IPS-NIHi7 (cell line): Measurements from ENCODE around the gene MYO1C.
"Not testable (repeated sequence)": the region's sequence is repeated elsewhere in the genome, so short reads cannot be mapped to it uniquely, and the experiment has no call there.

Experiments used
- DNase-seq: peaks from one replicate; pipeline ENCODE4 v3.0.0; 2012; ENCODE audit warnings: mixed read lengths; ENCODE audit errors: extremely low spot score

The MYO1C gene

DNA sequence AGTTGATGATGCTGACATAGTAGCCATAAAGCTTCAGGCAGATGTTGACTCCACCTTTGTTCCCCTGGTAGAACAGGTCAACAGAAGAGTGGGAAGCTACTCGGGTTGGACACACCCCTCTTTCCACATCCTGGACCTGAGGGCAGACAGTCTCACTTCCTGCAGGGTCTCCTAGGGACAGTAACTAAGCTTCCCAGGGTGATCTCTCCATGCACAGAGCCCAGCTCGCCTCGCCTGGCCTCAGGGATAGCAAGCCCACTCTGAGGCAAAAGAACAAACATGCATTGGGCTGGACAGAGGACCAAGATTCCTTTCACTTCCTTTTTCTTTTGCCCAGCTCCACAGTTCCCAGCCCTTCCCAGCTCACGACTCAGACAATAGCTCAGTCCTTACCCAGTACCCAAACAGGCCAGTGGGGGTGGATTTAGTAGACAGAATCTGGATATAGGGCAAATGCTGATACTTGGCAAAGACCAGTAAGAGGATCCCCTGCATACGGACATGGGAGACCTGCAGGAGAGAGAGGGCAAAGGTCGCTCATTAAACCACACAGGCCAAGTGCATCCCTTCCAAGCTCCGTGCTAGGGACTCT, 16.9 kb upstream of the MYO1C start:
- DNase-seq, result no peak

DNA sequence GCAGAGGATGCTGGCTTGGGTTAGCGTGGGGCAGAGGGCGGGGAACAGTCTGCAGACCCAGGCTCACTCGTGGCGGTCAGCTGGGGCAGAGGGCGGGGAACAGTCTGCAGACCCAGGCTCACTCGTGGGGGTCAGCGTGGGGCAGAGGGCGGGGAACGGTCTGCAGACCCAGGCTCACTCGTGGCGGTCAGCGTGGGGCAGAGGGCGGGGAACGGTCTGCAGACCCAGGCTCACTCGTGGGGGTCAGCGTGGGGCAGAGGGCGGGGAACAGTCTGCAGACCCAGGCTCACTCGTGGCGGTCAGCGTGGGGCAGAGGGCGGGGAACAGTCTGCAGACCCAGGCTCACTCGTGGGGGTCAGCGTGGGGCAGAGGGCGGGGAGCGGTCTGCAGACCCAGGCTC, 16.2 kb upstream of the MYO1C start:
- not testable (repeated sequence) for DNase-seq

DNA sequence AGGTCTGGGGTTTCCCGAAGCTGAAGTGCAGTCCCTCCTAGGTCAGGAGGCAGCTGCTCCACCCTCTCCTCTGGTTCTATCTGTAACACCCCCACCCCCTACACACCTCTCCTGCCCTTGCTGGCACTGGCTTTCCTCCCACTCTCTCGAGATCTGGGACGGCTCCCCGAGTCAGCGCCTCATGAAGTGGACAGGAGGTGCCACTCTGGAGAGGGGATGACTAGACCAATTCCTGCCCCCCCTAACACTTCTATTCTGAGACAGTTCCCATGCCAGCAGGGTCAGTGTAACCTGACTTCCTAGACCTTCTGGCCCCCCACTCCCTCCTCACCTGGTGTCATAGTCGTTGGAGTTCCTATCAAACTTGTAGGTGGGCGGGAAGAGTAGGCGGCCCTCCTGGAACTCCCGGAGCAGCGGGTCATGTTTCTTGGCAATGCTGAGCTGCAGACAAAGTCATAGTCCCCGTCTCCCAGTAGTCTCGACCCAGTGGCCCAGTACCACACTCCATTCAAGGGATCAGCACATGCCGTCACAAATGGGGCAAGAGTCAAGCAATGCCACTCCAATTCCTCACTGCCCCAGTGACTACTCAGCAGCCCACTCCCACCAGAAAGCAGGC, 14.3 kb upstream of the MYO1C start:
- no peak for DNase-seq

DNA sequence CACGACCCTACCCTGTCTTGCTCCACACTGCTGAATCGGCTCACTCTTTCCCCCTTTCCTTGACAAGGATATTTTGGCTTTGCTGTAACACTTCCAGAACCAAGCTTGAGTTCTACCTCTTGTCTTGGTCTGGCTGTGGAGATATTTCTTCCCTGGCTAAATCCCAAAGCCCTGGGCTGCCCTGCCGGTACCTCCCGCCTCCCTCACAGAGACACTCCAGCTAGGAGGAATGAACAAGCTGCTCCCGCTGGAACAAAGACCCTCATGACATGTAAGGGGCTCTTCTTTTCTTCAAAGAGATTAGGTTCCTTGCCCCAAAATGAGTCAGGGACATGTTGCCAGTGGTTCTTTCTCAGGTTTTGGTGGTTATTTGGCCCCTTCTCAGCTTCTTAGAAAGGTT, 13.1 kb upstream of the MYO1C start:
- no peak for DNase-seq

DNA sequence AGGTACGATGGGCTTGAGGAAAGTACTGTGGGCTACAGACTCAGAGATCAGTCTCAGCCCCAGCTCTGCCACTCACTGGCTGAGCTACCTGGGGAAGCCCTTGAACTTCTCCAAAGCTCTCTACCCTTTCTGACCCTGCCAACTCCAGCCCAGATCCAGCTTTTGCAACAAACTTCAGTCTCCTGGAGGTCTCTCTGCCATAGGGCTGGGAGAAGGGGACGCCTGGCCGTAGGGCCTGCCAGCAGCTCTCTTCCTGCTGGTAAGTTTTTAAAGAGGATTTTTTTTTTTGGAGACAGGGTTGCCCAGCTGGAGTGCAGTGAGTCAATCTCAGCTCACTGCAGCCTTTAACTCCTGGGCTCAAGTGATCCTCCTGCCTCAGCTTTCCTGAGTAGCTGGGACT, 12.4 kb upstream of the MYO1C start:
- no peak for DNase-seq

DNA sequence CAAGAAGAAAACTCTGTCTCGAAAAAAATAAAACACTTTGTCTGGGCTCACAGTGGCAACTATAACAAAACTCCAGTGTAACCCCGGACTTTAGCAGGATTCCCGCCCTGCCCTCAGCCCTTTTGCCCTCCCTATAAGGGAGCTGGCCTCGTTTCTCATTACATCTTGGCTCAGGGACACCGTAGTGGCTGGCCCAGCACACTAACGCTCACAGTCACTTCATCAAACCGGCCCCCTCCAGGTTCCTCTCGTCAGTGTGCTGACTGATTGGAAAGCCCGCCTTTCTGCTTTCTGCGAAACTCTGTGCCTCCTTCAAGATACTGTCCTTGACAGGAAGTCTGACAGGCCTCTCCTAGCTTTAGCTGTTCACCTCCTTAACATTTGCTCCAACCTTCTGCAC, 11.2 kb upstream of the MYO1C start:
- no peak for DNase-seq

DNA sequence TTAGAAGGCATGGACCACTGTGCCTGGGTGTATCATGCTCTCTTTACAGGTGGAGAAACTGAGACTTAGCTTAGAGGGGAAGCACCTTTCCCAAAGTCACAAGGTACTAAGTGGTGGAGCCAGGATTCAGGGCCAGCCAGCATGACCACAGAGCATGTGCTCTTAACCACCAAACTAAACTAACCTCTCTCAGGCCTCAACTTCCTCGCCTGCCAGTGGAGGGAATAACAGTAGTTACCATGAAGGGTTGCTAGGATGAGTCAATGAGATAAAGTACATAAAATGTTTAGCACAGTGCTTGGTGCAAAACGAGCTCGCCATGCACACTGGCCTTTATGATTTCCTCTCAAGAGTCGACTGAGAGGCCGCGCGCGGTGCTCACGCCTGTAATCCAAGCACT, 6.4 kb upstream of the MYO1C start:
- DNase-seq, result no peak

DNA sequence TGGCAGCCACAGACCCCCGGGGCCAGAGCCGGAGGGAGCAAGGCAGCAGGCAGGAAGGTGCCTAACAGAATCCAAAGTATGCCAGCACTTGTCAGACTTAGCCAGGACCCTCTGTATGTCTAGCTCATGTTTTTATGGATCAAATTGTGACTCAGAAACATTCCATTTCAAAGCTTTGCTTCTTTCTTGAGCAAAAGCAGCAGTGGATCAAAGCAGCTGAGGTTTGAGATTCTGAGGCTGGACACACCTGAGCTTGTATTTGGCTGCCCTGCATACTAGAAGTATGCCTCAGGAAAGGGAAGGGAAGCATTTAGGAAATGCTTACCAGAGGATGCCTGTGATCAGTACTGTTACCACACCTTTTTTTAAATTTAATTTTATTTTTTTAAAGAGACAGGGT, 5.7 kb upstream of the MYO1C start:
- DNase-seq, result no peak

DNA sequence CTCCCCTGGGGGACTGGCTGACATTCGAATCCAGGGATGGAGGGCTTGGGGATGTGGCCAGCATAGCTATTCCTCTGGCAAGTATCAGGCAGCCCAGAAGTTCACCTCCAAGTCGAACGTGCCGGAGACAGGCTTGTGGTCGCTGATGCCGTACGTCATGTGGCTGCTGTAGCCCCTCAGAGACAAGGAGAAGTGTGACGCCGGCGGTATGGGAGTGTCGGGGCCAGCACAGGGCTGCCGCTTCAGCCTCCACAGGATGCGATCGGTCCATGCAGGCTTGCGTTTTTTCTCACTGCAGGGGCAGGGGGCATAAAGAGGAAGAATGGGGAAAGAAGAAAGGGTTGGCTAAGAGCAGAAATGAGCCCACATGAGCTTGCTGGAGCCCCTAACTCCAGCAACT, 5.3 kb upstream of the MYO1C start:
- DNase-seq, result no peak

DNA sequence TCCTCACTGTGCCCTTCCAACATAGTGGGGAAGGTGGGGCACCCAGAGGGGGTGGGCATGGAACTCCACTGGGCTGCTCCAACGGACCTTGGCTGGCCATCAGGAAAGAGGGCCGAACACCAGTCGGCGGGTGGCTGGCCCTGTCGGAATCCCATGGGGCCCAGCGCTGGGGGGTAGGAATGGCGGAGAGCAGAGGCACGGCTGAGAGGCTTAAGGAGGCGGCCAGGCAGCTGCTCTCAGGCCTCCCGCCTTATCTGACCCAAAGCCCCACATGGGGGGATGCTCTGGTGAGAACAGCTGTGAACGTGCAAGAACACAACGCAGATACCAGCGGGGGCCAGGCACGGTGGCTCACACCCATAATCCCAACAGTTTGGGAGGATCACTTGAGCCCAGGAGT, 4.4 kb upstream of the MYO1C start:
- no peak for DNase-seq

DNA sequence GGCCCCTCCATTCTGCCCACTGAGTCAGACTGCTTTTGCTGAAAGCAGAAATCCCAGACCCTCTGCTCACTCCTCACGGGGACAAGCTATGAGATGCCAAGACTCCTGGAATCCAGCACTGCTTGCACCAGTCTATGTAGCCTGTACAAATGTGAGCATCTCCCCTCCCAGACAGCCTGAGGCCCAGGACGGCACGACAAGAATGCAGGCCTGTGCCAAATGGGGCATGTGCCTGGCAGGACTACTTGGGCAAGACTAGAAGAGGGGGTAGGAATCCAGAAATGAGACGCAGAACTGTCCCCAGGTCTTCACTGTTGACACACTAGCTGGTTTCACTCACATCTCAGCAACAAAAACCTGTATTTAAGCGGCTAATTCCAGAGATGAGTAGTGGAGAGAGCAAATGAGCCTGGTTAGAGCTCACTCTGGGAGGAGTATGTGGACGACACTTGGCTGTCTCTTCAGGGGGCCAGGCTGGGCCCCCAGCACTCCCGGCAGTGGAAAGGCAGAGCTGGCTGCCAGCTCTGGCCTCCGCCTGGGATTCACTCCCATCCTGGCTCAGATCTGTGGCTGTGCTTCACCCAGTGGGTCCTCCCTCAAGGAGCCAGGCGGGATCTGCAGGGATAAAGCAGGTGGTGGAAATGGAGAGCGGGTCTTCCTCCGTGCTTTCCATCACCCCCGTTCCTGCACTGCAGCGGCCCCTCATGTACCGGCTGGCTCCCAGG, 2.9 kb upstream of the MYO1C start:
- DNase-seq, result no peak

DNA sequence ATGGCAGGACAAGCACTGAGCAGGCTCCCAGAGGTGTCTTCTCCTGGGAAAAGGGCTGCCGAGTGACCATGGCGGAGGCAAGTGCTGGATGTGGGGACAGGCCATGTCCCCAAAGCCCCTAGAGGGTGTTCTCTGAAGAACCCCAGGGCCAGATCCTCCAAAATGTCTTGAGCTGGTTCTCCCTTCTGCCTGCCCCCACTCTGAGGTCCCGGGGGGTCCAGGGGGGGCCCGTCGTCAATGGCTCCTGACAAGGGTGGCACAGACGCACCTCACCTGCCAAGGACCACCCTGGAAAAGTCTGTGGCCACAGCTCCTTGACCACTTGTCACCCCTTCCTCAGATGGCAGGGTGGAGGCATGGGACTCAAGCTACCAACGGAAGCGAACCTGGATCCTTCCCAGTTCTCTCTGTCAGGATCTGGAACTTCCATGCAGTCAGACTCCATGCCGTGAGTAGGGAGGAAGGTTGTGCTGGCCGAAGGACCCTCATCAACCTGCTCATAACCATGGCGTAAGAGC, 2.3 kb upstream of the MYO1C start:
- DNase-seq, result no peak

DNA sequence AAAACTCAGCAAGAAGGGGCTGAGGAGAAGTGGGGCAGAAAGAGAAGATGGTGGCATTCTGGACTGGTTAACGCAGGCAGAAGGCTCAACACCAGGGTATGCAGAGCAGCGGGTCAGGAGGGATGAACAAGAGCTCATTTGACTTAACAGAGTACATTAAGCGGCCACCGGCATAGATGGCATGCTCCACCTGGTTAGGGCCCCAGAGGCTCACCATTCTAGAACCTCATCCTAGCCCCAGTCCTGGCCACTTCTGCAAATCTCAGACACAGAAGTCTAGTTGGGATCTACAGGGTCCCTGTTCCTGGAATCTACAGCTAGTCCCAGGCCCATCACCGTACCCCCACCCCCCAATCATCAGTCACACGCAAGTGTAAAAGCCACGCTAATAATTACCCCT, 1.7 kb upstream of the MYO1C start:
- no peak for DNase-seq

DNA sequence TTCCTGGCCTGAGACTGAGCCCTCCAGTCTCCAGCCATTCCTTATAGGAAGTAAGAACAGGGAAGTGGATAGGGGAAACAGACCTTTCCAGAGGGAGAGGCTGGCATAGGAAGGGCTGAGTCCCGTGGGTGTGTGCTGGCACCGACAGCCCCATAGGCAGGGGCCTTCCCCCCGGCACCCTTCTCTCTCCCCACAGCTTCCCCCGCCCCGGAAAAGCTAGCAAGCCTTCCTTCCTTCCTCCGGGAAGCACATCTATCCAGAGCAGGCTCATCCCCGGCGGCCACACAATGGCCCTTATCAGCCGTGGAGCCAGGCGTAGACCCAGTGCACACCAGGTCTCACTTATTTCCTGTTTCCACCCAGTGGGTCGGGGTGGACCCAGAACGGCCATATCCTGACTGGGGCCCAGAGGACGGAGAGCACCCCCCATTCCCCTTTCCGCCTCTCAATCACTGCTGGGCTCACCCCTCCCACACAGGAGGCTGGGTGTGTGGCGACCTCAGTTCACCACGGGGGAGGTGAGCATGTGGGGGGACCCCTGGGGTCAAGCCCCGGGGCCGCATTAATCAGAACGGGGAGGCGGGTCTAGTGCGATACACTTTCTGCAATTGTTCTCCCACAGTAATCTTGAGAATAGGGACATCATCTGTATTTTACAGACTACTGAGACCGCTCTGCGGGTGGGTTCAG, 950 bp upstream of the MYO1C start:
- no peak for DNase-seq

DNA sequence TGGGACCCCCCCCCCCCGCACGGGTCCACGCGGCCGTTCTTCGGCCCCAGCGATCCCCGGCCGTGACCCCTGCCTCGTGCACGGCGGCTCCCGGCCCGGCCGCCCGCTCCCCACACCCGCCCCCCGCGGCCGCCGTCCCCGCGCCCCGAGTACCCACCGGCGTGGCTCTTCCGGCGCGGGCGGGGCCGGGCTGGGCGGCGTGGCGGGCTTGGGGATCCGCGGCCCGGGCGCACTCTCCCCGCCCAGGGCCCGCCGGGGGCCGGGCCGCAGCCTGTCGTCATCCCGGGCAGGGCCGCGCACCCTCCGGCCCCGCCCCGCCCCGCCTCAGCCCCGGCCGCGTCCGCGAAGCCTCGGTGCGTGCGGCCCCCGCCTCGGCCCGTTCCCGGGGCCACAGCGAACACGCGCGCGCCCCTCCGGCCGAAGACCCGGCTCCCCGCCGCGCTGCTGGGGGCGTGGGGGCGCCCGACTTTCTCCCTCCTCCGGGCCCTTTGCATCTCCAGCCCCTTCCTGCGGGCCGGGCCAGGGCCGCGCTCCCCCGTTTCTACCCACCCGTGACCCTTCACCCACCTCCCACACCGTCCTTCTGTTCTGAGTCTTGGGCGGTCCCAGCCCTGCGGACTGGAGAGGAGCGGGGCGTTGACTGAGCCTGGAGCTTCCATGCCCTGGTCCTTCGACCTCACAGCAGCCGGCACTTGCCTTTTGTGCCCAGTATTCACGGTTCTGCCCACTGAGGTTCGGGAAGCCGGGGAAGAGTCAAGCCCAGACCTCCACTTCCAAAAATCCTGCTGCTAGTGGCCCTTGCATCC, 840 bp downstream of the MYO1C start:
- peak; percentile 82 for DNase-seq

DNA sequence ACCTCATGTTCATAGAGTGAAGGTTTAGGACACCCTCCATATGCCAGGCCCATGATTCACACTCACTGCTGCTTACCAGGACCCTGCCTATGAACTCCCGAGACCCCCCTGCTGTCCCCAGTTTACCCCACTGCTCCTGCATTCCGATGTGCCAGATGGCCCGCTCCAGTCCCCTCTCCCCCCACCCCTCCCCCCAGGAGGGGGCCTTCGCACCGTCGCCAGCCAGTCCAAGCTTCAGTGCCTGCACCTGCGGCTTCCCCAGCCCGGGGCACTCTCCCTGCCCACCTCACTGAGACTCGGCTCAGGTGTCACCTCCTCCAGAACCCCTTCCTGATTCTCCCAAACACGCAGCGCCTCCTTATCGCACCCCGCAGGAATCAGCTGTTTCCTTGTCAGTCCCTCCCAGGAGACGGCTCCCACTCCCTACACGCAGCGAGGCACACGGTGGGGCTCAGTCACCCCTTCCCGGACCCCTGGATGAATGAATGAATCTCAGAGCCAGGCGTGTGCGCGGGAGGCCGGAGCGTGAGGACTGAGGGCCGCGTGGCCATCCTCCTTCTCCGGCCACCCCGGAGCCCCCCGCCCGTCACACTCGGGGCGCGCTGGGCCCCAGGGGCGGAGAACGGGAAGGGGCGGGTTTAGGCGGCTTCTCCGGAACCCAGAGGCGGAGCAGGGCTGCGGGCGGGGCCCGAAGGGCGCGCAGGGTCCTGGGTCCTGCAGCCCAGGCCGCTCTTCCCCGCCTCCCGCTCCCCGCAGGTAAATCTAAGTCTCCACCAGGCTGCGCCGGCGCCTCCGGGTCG, 1.6 kb downstream of the MYO1C start:
- peak; percentile 74 for DNase-seq

DNA sequence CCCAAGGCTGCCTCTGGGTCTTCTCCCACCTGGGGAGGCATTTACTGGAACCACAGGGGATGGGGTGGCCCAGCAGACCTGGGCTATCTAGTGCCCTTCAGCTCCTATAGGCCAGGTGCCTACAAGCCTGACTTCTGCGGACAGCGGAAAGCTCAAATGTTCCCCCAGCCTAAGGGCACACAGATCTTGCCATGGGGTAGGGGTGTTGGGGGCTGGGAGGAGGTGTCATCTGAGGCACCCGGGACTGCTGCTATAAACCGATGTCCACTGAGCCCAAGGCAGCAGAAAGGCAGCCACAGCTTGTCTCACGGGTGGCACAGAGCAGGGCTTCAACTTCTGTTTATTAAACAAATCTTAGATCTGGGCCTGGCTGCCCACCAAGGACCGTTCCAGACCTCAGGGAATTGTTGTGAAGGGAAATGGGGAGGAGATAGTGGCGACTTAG, 3.6 kb downstream of the MYO1C start:
- DNase-seq, result no peak

DNA sequence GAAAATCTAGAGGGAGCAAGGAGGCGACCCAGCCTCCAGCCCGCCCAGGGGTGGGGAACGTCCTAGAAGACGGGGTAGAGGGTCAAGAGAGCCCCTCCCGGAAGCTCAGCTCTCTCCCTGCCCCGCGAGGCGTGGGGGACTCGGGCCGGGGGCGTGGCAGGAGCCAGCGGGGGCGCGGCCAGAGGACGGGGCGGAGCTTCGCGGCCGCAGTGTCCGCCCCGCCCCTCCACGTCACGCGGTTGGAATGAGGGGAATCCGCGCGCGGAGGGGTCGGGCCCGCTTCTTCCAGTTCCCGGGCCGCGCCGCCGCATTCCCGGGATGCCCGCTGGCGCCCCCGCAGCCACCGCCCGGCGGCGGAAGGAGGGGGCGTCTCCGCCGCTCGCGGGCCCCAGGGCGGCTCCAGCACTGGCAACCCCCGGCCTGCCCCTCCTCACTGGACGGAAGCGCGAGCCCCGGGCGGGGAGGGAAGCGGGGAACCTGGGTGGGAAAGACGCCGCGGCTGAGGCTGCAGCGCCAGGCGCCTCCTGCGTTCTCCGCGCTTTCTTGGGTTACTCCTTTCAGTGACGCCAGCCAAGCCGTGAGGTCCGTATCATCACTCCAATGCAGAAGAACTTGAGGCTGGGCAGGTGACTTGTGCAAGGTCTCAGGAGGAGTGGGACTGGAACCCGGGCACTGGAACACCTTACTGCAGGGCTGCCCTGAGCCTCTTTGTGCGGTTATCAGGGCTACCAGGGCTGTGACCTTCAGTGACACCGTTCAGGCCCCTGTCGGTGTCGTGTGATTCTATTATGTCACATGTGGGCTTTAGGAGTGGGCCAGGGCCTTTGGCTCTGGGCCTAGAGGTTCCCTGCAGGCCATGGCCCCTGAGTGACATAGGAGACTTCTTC, 4.3 kb downstream of the MYO1C start:
- DNase-seq, result peak; percentile 78

DNA sequence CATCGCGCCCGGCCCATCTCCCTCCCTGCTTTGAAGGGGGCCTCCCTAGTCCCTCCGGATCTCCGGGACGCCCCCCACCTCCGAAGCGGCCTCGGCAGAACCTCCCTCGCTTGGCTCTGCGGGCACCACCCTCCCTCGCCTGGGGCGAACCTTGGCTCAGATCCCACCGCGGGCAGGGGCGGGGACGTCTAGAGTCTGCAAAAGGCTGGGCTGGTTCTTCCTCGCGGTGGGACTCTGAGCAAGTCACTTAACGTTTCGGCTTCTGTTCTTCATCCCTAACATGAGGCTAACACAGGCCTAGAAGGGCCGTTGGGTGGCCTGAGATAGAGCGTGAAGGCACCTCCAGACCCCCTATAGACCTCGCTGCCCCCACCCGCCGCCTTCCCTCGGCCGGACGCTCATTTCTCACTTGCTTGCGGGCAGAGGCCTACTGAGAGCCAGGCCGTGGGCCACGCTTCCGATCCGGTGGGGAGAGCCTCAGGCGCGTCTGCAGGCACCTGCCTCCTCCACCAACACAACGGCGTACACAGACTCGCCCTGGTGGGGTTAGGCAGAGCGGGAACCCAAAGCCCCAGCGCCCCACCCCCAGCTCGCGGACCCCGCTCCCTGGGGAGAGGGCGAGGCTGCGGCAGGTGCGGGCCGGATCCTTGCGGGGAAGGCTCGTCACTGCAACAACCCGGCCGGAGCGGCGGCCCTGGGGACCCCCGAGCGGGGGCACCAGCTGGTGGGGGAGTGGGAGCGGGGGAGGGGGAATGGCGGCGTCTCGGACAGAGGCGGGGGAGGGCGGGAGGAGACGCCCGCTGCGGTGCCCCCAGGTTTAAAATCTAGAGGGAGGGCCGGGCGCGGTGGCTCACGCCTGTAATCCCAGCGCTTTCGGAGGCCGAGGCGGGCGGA, 5.4 kb downstream of the MYO1C start:
- DNase-seq, result no peak
